ENCODE measurements around the gene FNDC3B. TPM values are rescaled to one million over a fixed set of nuclear protein-coding genes. Genes with fewer than 3 reads are reported as not detected.

The FNDC3B gene
- total and polyA plus RNA-seq, 2 of the 8 experiments (the other 6 are each of a cell fraction or from before 2014, with no cell fraction given), result 14.1 to 44.4 TPM

DNA sequence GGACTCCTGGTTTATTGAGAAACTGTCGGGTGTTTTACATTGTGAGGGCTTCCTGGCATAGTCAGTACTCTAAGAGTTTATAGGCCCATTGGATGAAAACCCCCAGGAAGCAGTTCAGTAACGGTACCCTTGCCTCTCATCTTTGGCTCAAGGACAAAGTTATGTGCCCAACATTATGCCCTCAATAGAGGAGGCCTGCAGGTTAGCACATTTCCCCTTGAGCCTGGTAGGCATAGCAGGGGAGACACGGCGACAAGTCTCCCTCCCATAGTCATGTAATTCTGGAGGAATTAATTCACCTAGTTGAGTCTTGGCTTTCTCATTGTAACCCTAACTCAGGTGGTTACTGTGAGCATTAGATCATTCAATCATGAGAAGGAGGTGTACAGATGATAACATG is 348.4 kb downstream of the FNDC3B start:
- H4K20me1 ChIP-seq (replicated peaks in 1 of 2; ENCODE audit: control insufficient read depth in 1 of 2, insufficient read depth in 2 of 2, low read length in 2 of 2), result no peaks in the 10 kb centered on the region
- H3K79me1 ChIP-seq (ENCODE audit: low read depth, low read length), result no peaks in the 10 kb centered on the region
- 94% methylated on average over 4 of the region's 4 CpGs; no CpG with 5 or more reads in 1 of the 2 experiments for WGBS, 2 experiments (ENCODE audit: extremely low coverage in 1 of 2, insufficient coverage in 1 of 2, insufficient read length in 1 of 2, insufficient replicate concordance in 2 of 2, low coverage in 1 of 2, low lambda C conversion rate in 2 of 2, missing lambda C conversion rate in 1 of 2)
- TF ChIP-seq BCL11A (IDR thresholded peaks at IDR 0.05; ENCODE audit: low read depth in 2 of 2, low read length in 2 of 2), result no peak
- TF ChIP-seq GABPA (IDR thresholded peaks at IDR 0.05; ENCODE audit: borderline replicate concordance, insufficient read depth, low read length), result no peak
- no peak for TF ChIP-seq ASH2L (IDR thresholded peaks at IDR 0.05; ENCODE audit: low read length)

More for the DNA sequence above, 348.4 kb downstream of the FNDC3B start:
- Histone ChIP-seq H3K27ac (ENCODE audit: low read depth, low read length) (0 out of 2 replicates have a peak overlapping the region, but pooled peaks have one; percentile 8), H3K23ac (ENCODE audit: insufficient read length) (no peak overlapping the region), H2BK12ac (ENCODE audit: low read depth, low read length) (no peak overlapping the region), H2AK5ac (ENCODE audit: low read depth, low read length) (no peak overlapping the region), H3K56ac (replicated peaks; ENCODE audit: insufficient read length, low read depth, low read length) (no peak overlapping the region), H3K4me3 (ENCODE audit: extremely low read depth in 1 of 4, insufficient read depth in 2 of 4, low read depth in 3 of 4, low read length in 4 of 4) (no peak overlapping the region), H3K18ac (ENCODE audit: extremely low read depth, low read length) (no peak overlapping the region), H3K4ac (replicated peaks; ENCODE audit: insufficient read length, low read depth, low read length) (no peak overlapping the region), H3K9me3 (ENCODE audit: insufficient read depth in 2 of 2, low read depth in 1 of 2, low read length in 1 of 2) (no peaks in the 10 kb centered on the region), H3K27me3 (replicated peaks in 1 of 4; ENCODE audit: control insufficient read depth in 3 of 4, extremely low read depth in 1 of 4, insufficient read depth in 3 of 4, low read length in 3 of 4) (no peaks in the 10 kb centered on the region), H4K91ac (replicated peaks; ENCODE audit: insufficient read length, low read length) (no peak overlapping the region), H2BK15ac (ENCODE audit: low read length) (no peak overlapping the region), H3K23me2 (ENCODE audit: low read depth, low read length) (no peaks in the 10 kb centered on the region), H2BK120ac (replicated peaks; ENCODE audit: low read depth, low read length) (no peak overlapping the region), H2AFZ (ENCODE audit: low read length) (no peak overlapping the region), H4K8ac (ENCODE audit: extremely low read depth, insufficient read depth, low read length) (no peak overlapping the region), H2BK20ac (ENCODE audit: low read length) (no peak overlapping the region), H3K36me3 (ENCODE audit: control insufficient read depth in 2 of 4, insufficient read depth in 4 of 4, low read length in 3 of 4) (no peaks in the 10 kb centered on the region), H3K79me2 (ENCODE audit: control insufficient read depth in 1 of 2, insufficient read depth in 2 of 2, low read length in 2 of 2) (no peaks in the 10 kb centered on the region), H3K9ac (replicated peaks in 1 of 4; ENCODE audit: extremely low read depth in 1 of 4, low read depth in 3 of 4, low read length in 3 of 4) (no peak overlapping the region), H3K14ac (ENCODE audit: insufficient read length) (no peak overlapping the region), H3K4me2 (ENCODE audit: insufficient read depth in 1 of 2, low read depth in 2 of 2, low read length in 2 of 2) (no peak overlapping the region), H3K4me1 (replicated peaks in 1 of 4; ENCODE audit: control insufficient read depth in 3 of 4, insufficient read depth in 4 of 4, low read length in 3 of 4) (peaks cover 0 to 3% (median 1%) of the 10 kb centered on the region in 4 experiments; a peak in 2 of 7 replicates), H4K5ac (ENCODE audit: insufficient read length, low read depth, low read length) (no peak overlapping the region), H2BK5ac (ENCODE audit: low read depth, low read length) (no peak overlapping the region)
- POLR2A ChIA-PET (ENCODE audit: partially characterized antibody), result no interaction called here
- CTCF ChIA-PET (ENCODE audit: partially characterized antibody), result no interaction called here
- DNase-seq (ENCODE audit: low read depth in 1 of 2, low spot score in 2 of 2), result no peak
- FAIRE-seq, result no peak
